Measurements from ENCODE around the gene GAL3ST2. TPM values are rescaled to one million over a fixed set of nuclear protein-coding genes. Genes with fewer than 3 reads are reported as not detected.

GAL3ST2 gene
- total RNA-seq, 2 donors from 2014 or later, result not detected

DNA sequence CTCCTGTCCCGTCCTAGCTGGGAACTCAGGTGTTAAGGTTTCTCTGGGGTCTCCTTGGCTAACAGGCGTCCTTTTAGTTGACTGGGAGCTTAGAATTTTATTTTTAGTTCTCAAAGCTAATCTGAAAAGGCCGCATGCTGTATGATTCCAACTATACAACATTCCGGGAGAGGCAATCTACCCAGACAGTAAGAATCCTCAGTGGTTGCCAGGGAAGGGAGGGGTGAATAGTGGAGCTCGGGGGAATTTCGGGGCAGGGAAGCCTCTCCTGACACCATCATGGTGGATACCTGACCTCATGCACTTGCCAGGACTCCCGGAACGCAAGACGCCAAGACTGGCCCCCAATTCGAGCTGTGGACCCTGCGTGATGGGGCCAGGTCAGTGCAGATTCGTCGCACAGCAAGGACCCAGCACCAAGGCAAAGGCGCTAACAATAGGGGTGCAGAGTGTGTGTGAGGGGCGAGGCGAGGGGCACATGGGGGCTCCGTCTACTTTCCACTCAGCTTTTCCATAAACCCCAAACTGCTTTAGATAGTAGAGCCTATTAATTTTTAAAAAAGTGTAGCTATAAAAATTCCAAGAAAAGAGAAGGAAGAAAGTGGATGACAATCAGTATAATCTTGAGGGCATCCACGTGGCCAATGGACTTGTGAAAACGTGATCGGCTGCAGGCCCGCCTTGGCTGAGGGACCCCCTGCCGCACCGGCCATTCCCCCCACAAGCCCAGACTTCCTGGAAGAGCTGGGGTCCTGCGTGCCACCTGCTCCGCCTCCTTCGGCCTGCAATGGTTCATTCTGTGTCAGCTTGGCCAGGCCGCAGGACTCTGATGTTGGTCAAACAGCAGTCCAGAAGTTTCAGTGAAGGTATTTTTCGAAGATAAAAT, 64.8 kb downstream of the GAL3ST2 start:
- intact Hi-C loops (cut with DNase I), result no loop called here
- 70 to 76% methylated on average over 23 to 27 of the region's 28 CpGs for WGBS, 2 donors
- H3K4me1 ChIP-seq, result peaks cover 11% of the 10 kb centered on the region
- ATAC-seq (no peak), DNase-seq (no peak)
- H3K9me3 ChIP-seq, result no peaks in the 10 kb centered on the region
- H3K4me3 ChIP-seq, result no peak overlapping the region
- H3K27me3 ChIP-seq, result no peaks in the 10 kb centered on the region
- TF ChIP-seq CTCF (IDR thresholded peaks at IDR 0.05) (no peak), POLR2A (IDR thresholded peaks at IDR 0.05) (no peak)
- H3K27ac ChIP-seq, result no peak overlapping the region
- no peaks in the 10 kb centered on the region for H3K36me3 ChIP-seq (replicated peaks in 1 of 2; ENCODE audit: insufficient read depth in 1 of 2, low read depth in 2 of 2)

GRCh38 chr2:241842067-241842415, 65.4 kb downstream of the GAL3ST2 start:
- Histone ChIP-seq H3K27me3 (no peaks in the 10 kb centered on the region), H3K27ac (no peak overlapping the region), H3K4me1 (peaks cover 11% of the 10 kb centered on the region), H3K4me3 (no peak overlapping the region), H3K9me3 (no peaks in the 10 kb centered on the region), H3K36me3 (replicated peaks in 1 of 2; ENCODE audit: insufficient read depth in 1 of 2, low read depth in 2 of 2) (no peaks in the 10 kb centered on the region)
- WGBS, 2 donors, result 79 to 84% methylated on average over 11 of the region's 11 CpGs
- intact Hi-C loops (cut with DNase I), result no loop called here
- no peak for ATAC-seq
- DNase-seq, result no peak
- TF ChIP-seq CTCF (IDR thresholded peaks at IDR 0.05) (no peak), POLR2A (IDR thresholded peaks at IDR 0.05) (no peak)

DNA sequence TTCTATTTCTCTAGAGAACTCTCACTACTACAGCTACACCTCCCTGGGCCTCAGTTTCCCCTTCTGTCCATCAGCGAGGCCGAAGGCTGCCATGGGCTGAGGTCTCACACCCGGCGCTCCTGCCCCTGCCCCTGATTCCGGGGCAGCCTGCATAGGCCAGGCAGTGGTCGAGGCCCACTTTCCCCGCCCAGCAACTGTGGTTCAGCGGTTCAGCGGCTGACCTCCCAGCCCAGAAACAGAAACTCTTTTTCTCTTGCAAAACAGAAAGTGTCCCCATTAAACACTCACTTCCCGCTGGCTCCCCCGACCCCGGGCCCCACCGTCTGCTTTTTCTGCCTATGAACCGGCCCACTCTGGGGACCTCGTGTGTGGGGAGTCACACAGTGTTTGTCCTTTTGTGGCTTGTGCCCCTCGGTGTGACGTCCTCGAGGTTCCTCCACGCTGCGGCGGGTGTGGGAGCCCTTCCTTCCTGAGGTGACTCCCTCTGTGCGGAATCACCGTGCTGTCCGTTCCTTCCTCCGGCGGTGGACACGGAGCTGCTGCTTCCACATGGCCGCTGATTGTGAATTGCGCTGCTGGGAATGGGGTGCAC, 66.1 kb downstream of the GAL3ST2 start:
- H3K4me3 ChIP-seq, result no peak overlapping the region
- 58 to 74% methylated on average over 27 to 29 of the region's 29 CpGs for WGBS, 2 donors
- DNase-seq, result peak in 3 of 4 donors; percentile 29 to 61 (median 35)
- no peaks in the 10 kb centered on the region for H3K9me3 ChIP-seq
- no peaks in the 10 kb centered on the region for H3K27me3 ChIP-seq
- H3K4me1 ChIP-seq, result peaks cover 11% of the 10 kb centered on the region
- ATAC-seq, result peak; percentile 13
- no peak overlapping the region for H3K27ac ChIP-seq
- H3K36me3 ChIP-seq (replicated peaks in 1 of 2; ENCODE audit: insufficient read depth in 1 of 2, low read depth in 2 of 2), result no peaks in the 10 kb centered on the region
- TF ChIP-seq POLR2A (IDR thresholded peaks at IDR 0.05), result no peak
- no peak for TF ChIP-seq CTCF (IDR thresholded peaks at IDR 0.05)
- intact Hi-C loops (cut with DNase I), result no loop called here

DNA sequence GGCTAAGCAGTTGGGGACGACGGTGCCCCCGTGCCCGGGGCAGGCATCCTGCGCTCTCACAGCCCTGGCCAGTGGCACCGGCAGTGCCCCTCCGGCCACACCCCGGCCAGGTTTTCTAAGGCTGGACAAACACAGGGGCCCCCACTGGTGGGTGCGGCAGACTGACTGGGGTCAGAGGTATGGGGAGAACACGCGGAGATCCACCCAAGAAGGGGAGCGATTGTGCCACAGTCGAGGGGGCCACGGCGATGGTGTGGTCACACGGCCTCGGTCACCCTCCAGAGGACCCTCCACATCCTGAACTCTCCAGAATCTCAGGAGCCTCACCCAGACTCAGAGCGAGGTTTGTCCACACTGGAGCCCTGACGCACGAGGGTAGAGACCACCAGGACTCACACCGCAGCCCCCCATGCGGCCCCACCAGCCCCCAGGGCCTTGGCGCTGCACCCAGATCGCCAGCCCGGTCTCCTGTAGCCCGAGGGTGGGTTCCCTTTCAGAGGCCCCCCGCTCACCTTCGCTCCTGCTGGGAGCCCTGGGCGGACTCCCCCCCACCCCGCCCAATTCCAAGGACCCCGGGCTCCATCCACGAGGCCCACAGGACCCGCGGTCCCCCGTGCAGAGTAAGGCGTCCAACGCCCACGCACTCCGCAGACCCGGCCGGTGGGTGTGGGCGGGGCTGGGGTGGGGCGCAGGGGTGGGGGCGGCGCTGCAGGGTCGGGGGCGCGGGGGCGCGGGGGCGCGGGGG, 66.9 kb downstream of the GAL3ST2 start:
- intact Hi-C loops (cut with DNase I), result no loop called here
- Histone ChIP-seq H3K27ac (no peak overlapping the region), H3K27me3 (no peaks in the 10 kb centered on the region), H3K36me3 (replicated peaks in 1 of 2; ENCODE audit: insufficient read depth in 1 of 2, low read depth in 2 of 2) (no peaks in the 10 kb centered on the region), H3K4me3 (no peak overlapping the region), H3K4me1 (peaks cover 11% of the 10 kb centered on the region), H3K9me3 (no peaks in the 10 kb centered on the region)
- TF ChIP-seq POLR2A (IDR thresholded peaks at IDR 0.05) (no peak), CTCF (IDR thresholded peaks at IDR 0.05) (no peak)
- ATAC-seq, result peak; percentile 9
- WGBS, 2 donors, result 54 to 92% methylated on average over 17 to 37 of the region's 52 CpGs
- DNase-seq, result no peak

Measured in body of pancreas (tissue), 4 donors.